A673 (cell line): ENCODE data around the gene PJVK.

ENCODE experiments used
- CTCF ChIP-seq: fragments of 300-800, 200-600 bp; sonication (generic); conservative IDR thresholded peaks from 2 replicates; pipeline ENCODE4 v1.5.1; 2017; ENCODE audit warnings: low read depth, mild to moderate bottlenecking, antibody characterized with exemption, low read length, moderate library complexity, mixed read lengths
- EZH2 ChIP-seq: fragments of 200-600 bp; sonication (generic); IDR thresholded peaks from 2 replicates; pipeline ENCODE4 v1.6.1; 2017; ENCODE audit warnings: borderline replicate concordance, low read depth, mild to moderate bottlenecking, mixed read lengths, antibody characterized with exemption, low read length; ENCODE audit not compliant: poor library complexity, severe bottlenecking

GRCh38 chr2:178506949-178507348 lies 55.8 kb downstream of the PJVK start:
- no peak for TF ChIP-seq EZH2
- no peak for TF ChIP-seq CTCF
